Measurements from ENCODE around the gene ZNF76. TPM values are rescaled to one million over a fixed set of nuclear protein-coding genes. Genes with fewer than 3 reads are reported as not detected.
A peak's percentile ranks its signal among the peaks of the same experiment; 100 is the strongest.

ZNF76 gene
- total RNA-seq (2021) (38.8 and 39.9 TPM in 2 replicates), Bru-seq, nascent RNA (percentile 65 among the genes with signal in this experiment), BruChase-seq, experiment 1, labeled RNA remaining after a 2-hour chase (percentile 63 among the genes with signal in this experiment), BruChase-seq, experiment 2, labeled RNA remaining after a 6-hour chase (percentile 67 among the genes with signal in this experiment)
- long read RNA-seq, transcript ZNF76-202 (13 exons, 2,447 nt) = minor isoform, 6 of 68 reads
- long read RNA-seq, transcript ZNF76-203 (14 exons, 2,716 nt) = major isoform, 18 of 68 reads
- long read RNA-seq, partial matches to known transcripts = 10 of 68 reads
- long read RNA-seq, other reads (novel, unspliced or antisense) = 34 of 68 reads

DNA sequence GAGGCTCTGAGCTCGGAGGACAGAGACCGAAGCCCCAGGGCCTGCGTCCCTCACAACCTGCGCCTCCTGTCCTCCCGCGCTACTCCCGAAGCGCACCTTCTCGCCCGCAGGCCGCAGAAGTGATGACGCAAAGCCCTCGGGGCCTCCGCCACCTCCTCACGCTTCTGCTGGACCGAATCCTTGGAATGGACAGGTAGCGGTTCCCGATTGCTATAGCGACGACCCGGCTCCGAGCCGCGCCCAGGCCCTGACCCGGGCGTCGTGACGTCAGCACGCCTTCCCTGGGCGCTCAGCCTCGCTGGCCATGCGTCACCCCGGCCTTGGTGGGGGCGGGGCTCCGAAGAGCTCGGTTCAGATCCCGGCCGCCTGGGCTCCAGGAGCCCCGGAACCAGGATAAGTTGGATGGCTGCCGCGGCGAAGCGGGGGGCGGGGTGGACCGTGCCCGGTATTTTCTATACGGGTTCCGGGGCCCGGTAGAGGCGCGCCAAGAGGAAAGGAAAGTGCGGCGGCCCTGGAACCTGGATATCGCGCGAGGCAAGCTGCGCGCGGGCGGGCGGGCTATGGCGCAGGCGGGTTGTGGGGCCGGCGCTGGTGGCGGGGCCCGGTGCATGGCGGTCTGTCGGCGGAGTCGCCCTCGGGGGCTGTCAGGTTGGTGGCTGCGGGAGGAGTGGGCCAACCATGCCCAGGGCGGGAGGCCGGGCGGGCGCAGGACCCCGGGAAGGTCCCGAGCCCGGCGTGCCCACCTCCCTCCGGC, at the start of gene ZNF76:
TSS of gene ZNF76 (plus strand) at position 542 of the 754 bp plus-strand sequence. CDS start 21,417 bp downstream, outside the sequence.
- ChIA-PET POLR2A (ENCODE audit: unreplicated experiment) (interaction anchor here (0.5 to 0.7 kb wide), 3 partner anchors 233 to 605 kb away, joined by 3 to 6 read pairs (median 4); no protein-coding TSS in a partner anchor), CTCF (interaction anchor here (0.5 to 1.0 kb wide), 3 partner anchors 119 to 817 kb away, joined by 3 to 5 read pairs (median 3); no protein-coding TSS in a partner anchor)
- Histone ChIP-seq H3K79me2 (ENCODE audit: low read depth) (peaks cover 31% of the 10 kb centered on the region), H4K20me1 (ENCODE audit: insufficient read depth) (no peaks in the 10 kb centered on the region), H3K4me3 (peak within 1 kb of the TSS; percentile 92), H3K9me3 (ENCODE audit: insufficient read depth, low read depth) (no peaks in the 10 kb centered on the region), H3F3A (ENCODE audit: insufficient read depth, low read depth) (peaks cover 20% of the 10 kb centered on the region), H2AFZ (peak within 1 kb of the TSS; percentile 99), H3K4me2 (peak within 1 kb of the TSS; percentile 96), H3K9me2 (ENCODE audit: insufficient read depth) (no peaks in the 10 kb centered on the region), H3K36me3 (ENCODE audit: low read depth) (no peaks in the 10 kb centered on the region), H3K4me1 (replicated peaks; ENCODE audit: insufficient read depth) (peaks cover 16% of the 10 kb centered on the region; the same call in 1 of the 2 replicates), H3K27ac (peak within 1 kb of the TSS; percentile 92), H3K27me3 (ENCODE audit: insufficient read depth, low read depth) (no peaks in the 10 kb centered on the region)
- TF ChIP-seq EZH2 (IDR thresholded peaks at IDR 0.05; ENCODE audit: low read depth) = no peak
- TF ChIP-seq, protein P1, sequence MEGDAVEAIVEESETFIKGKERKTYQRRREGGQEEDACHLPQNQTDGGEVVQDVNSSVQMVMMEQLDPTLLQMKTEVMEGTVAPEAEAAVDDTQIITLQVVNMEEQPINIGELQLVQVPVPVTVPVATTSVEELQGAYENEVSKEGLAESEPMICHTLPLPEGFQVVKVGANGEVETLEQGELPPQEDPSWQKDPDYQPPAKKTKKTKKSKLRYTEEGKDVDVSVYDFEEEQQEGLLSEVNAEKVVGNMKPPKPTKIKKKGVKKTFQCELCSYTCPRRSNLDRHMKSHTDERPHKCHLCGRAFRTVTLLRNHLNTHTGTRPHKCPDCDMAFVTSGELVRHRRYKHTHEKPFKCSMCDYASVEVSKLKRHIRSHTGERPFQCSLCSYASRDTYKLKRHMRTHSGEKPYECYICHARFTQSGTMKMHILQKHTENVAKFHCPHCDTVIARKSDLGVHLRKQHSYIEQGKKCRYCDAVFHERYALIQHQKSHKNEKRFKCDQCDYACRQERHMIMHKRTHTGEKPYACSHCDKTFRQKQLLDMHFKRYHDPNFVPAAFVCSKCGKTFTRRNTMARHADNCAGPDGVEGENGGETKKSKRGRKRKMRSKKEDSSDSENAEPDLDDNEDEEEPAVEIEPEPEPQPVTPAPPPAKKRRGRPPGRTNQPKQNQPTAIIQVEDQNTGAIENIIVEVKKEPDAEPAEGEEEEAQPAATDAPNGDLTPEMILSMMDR (conservative IDR thresholded peaks at IDR 0.05) = no peak
- peak; percentile 86 to 97 for DNase-seq
- intact Hi-C loops (cut with micrococcal nuclease; ENCODE audit: unreplicated experiment) = no loop called here
- BruUV-seq (replicated peaks) = no TSS peak

DNA sequence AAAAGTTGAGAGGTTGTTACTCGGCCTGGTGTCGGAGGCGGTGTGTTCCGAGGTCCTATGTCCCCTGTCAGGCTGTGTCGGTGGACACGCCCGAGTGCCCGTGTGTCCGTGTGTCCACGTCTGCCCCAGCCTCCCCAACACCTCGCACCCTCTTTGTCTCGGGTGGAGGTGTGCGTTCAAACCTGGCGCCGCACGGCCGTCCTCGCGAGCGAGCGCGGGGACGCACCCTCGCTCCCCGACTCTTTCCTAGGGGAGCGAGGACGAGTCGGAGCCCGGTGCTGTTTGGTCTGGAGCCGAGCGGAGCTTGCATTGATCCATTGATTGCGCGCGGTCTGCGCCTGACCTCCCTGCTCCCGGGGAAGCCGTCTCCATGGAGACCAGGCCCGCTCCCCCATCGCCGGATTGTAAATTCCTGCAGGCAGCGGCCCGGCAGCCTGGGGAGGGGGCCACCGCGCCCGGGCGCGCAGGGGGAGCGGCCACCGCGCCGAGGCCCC, 46.2 kb upstream of the ZNF76 start:
- no peak overlapping the region for H2AFZ ChIP-seq
- intact Hi-C loops (cut with micrococcal nuclease; ENCODE audit: unreplicated experiment) = no loop called here
- H3K9me3 ChIP-seq (ENCODE audit: insufficient read depth, low read depth) = no peaks in the 10 kb centered on the region
- no peak for DNase-seq
- H3K36me3 ChIP-seq (ENCODE audit: low read depth) = no peaks in the 10 kb centered on the region
- no peak overlapping the region for H3K27ac ChIP-seq
- H3K79me2 ChIP-seq (ENCODE audit: low read depth) = no peaks in the 10 kb centered on the region
- H4K20me1 ChIP-seq (ENCODE audit: insufficient read depth) = no peaks in the 10 kb centered on the region
- H3F3A ChIP-seq (ENCODE audit: insufficient read depth, low read depth) = no peaks in the 10 kb centered on the region; the same call in 1 of the 2 replicates
- ChIA-PET POLR2A (ENCODE audit: unreplicated experiment) (no interaction called here), CTCF (no interaction called here)
- H3K4me2 ChIP-seq = no peak overlapping the region; the same call in 1 of the 2 replicates
- BruUV-seq (replicated peaks) = no TSS peak
- H3K27me3 ChIP-seq (ENCODE audit: insufficient read depth, low read depth) = peaks cover 22% of the 10 kb centered on the region
- TF ChIP-seq EZH2 (IDR thresholded peaks at IDR 0.05; ENCODE audit: low read depth) = no peak
- TF ChIP-seq, protein P1 (conservative IDR thresholded peaks at IDR 0.05) = no peak
- no peaks in the 10 kb centered on the region for H3K4me1 ChIP-seq (replicated peaks; ENCODE audit: insufficient read depth)
- no peak overlapping the region for H3K4me3 ChIP-seq
- H3K9me2 ChIP-seq (ENCODE audit: insufficient read depth) = no peaks in the 10 kb centered on the region
